IMR-90 (cell line): ENCODE results near the gene IGSF9B. TPM values are rescaled to one million over a fixed set of nuclear protein-coding genes. Genes with fewer than 3 reads are reported as not detected.

Experiments
- ATAC-seq: fragments of 200-7000 bp; cut with Tn5 transposase; 2 replicates; pipeline ENCODE4 v1.9.1; 2020; ENCODE audit warnings: low read depth, mild to moderate bottlenecking, moderate library complexity
- BruUV-seq: library from RNA; stranded (reverse); fragments of 400-500 nt; replicated peaks from 2 replicates; lab custom pipeline; 2021; lab: Mats Ljungman, UMichigan
- CTCF ChIA-PET: fragments of 300-600 bp; formaldehyde crosslinking; extraction: SDS; loops from one replicate; lab custom pipeline; 2021; ENCODE audit warnings: antibody characterized with exemption; lab: Yijun Ruan, JAX
- POLR2A ChIA-PET: fragments of 300-600 bp; sonication (Branson Sonifier 250); formaldehyde crosslinking; loops from one replicate; lab custom pipeline; 2022; ENCODE audit warnings: antibody characterized with exemption; ENCODE audit not compliant: unreplicated experiment; lab: Charles Lee
- DNase-seq: peaks from one replicate; pipeline ENCODE4 v3.0.0; 2013
- H2AFZ ChIP-seq: replicated peaks from 2 replicates; pipeline ENCODE3; 2013; ENCODE audit warnings: low read length, mild to moderate bottlenecking; ENCODE audit not compliant: poor library complexity
- H2AK5ac ChIP-seq: 2 replicates; pipeline ENCODE4 v1.6.1; 2013; ENCODE audit warnings: low read depth, low read length, inconsistent platforms
- H2AK9ac ChIP-seq: replicated peaks from 2 replicates; pipeline ENCODE3; 2013; ENCODE audit warnings: mild to moderate bottlenecking, low read depth, low read length, moderate library complexity; ENCODE audit not compliant: poor library complexity
- H2BK120ac ChIP-seq: 2 replicates; pipeline ENCODE4 v1.6.1; 2013; ENCODE audit warnings: low read depth, low read length, inconsistent platforms
- H2BK15ac ChIP-seq: 3 replicates; pipeline ENCODE4 v1.6.1; 2013; ENCODE audit warnings: low read depth, low read length, inconsistent platforms
- H2BK20ac ChIP-seq: 2 replicates; pipeline ENCODE4 v1.6.1; 2013; ENCODE audit warnings: low read depth, mild to moderate bottlenecking, inconsistent platforms, low read length, moderate library complexity
- H2BK5ac ChIP-seq: 2 replicates; pipeline ENCODE4 v1.6.1; 2013; ENCODE audit warnings: mild to moderate bottlenecking, low read depth, low read length, inconsistent platforms; ENCODE audit not compliant: poor library complexity, severe bottlenecking
- H3K14ac ChIP-seq: replicated peaks from 2 replicates; pipeline ENCODE4 v1.6.1; 2013; ENCODE audit warnings: low read depth, low read length, inconsistent platforms
- H3K18ac ChIP-seq: 2 replicates; pipeline ENCODE4 v1.6.1; 2013; ENCODE audit warnings: low read depth, low read length, control low read depth
- H3K23ac ChIP-seq: 2 replicates; pipeline ENCODE4 v1.6.1; 2013; ENCODE audit warnings: low read depth, low read length, inconsistent platforms
- H3K27ac ChIP-seq: 2 replicates; pipeline ENCODE4 v1.5.1; 2013; ENCODE audit warnings: mild to moderate bottlenecking, control low read depth, low read length; ENCODE audit not compliant: insufficient read depth
- H3K27me3 ChIP-seq: 2 replicates; pipeline ENCODE4 v1.6.1; 2013; ENCODE audit warnings: low read length; ENCODE audit not compliant: control insufficient read depth, insufficient read depth
- H3K36me3 ChIP-seq: 2 replicates; pipeline ENCODE4 v1.6.1; 2013; ENCODE audit warnings: low read length, mixed read lengths; ENCODE audit not compliant: control insufficient read depth, insufficient read depth
- H3K4ac ChIP-seq: 2 replicates; pipeline ENCODE4 v1.6.1; 2013; ENCODE audit warnings: low read depth, low read length, inconsistent platforms
- H3K4me1 ChIP-seq: 2 replicates; pipeline ENCODE4 v1.6.1; 2013; ENCODE audit warnings: low read length, mixed read lengths; ENCODE audit not compliant: control insufficient read depth, insufficient read depth
- H3K4me2 ChIP-seq: 2 replicates; pipeline ENCODE4 v1.6.1; 2013; ENCODE audit warnings: low read depth, mild to moderate bottlenecking, control low read depth, low read length, moderate library complexity
- H3K4me3 ChIP-seq: 2 replicates; pipeline ENCODE4 v1.5.1; 2013; ENCODE audit warnings: low read depth, mild to moderate bottlenecking, control low read depth, low read length, moderate library complexity; ENCODE audit not compliant: insufficient read depth
- H3K56ac ChIP-seq: 2 replicates; pipeline ENCODE4 v1.6.1; 2013; ENCODE audit warnings: low read length, inconsistent platforms; ENCODE audit not compliant: insufficient read depth; ENCODE audit errors: extremely low read depth
- H3K79me1 ChIP-seq, 2 experiments: 2 replicates each; pipeline ENCODE4 v1.6.1; 2013; ENCODE audit warnings: low read length in 2 of 2, inconsistent platforms in 1 of 2, low read depth in 1 of 2
- H3K9ac ChIP-seq: 2 replicates; pipeline ENCODE4 v1.6.1; 2013; ENCODE audit warnings: low read depth, low read length, control low read depth
- H3K9me1 ChIP-seq: 2 replicates; pipeline ENCODE4 v1.6.1; 2013; ENCODE audit warnings: low read length, inconsistent platforms; ENCODE audit not compliant: insufficient read depth
- H3K9me3 ChIP-seq: 2 replicates; pipeline ENCODE4 v1.6.1; 2013; ENCODE audit warnings: low read length; ENCODE audit not compliant: control insufficient read depth, insufficient read depth
- H4K20me1 ChIP-seq: 2 replicates; pipeline ENCODE4 v1.6.1; 2013; ENCODE audit warnings: low read length, inconsistent platforms; ENCODE audit not compliant: insufficient read depth
- H4K5ac ChIP-seq: 2 replicates; pipeline ENCODE4 v1.6.1; 2013; ENCODE audit warnings: mild to moderate bottlenecking, low read depth, low read length, control low read depth
- H4K8ac ChIP-seq, 2 experiments: 2 replicates each; pipeline ENCODE4 v1.6.1; 2013; ENCODE audit warnings: low read depth in 2 of 2, low read length in 2 of 2, control low read depth in 1 of 2, inconsistent platforms in 1 of 2
- H4K91ac ChIP-seq: 2 replicates; pipeline ENCODE4 v1.6.1; 2013; ENCODE audit warnings: low read depth, low read length, inconsistent platforms; ENCODE audit not compliant: insufficient read depth
- BHLHE40 ChIP-seq: fragments of 150-350 bp; IDR thresholded peaks from 2 replicates; pipeline ENCODE4 v1.6.1; 2016; ENCODE audit warnings: mild to moderate bottlenecking, low read depth, low read length
- CEBPB ChIP-seq: IDR thresholded peaks from 2 replicates; pipeline ENCODE4 v1.6.1; 2012; ENCODE audit warnings: low read depth, low read length, improper control_type of control experiment
- CHD1 ChIP-seq: IDR thresholded peaks from 2 replicates; pipeline ENCODE4 v1.6.1; 2012; ENCODE audit warnings: low read depth, low read length, improper control_type of control experiment
- FOS ChIP-seq: fragments of 150-350 bp; IDR thresholded peaks from 2 replicates; pipeline ENCODE4 v1.6.1; 2016; ENCODE audit warnings: low read depth, low read length
- MAFK ChIP-seq: IDR thresholded peaks from 2 replicates; pipeline ENCODE4 v1.6.1; 2012; ENCODE audit warnings: low read depth, low read length, improper control_type of control experiment
- MAZ ChIP-seq: IDR thresholded peaks from 2 replicates; pipeline ENCODE4 v1.6.1; 2012; ENCODE audit warnings: low read depth, mild to moderate bottlenecking, low read length, improper control_type of control experiment, moderate library complexity, borderline replicate concordance
- MXI1 ChIP-seq: IDR thresholded peaks from 2 replicates; pipeline ENCODE4 v1.6.1; 2012; ENCODE audit warnings: low read depth, mild to moderate bottlenecking, low read length, moderate library complexity, borderline replicate concordance
- NFE2L2 ChIP-seq: fragments of 150-350 bp; IDR thresholded peaks from 2 replicates; pipeline ENCODE4 v1.6.1; 2016; ENCODE audit warnings: low read depth, mild to moderate bottlenecking, low read length
- POLR2A ChIP-seq: IDR thresholded peaks from 2 replicates; pipeline ENCODE4 v1.6.1; 2012; ENCODE audit warnings: mild to moderate bottlenecking, low read depth, low read length
- RAD21 ChIP-seq: IDR thresholded peaks from 2 replicates; pipeline ENCODE4 v1.6.1; 2012; ENCODE audit warnings: low read length, improper control_type of control experiment
- RCOR1 ChIP-seq: IDR thresholded peaks from 2 replicates; pipeline ENCODE4 v1.6.1; 2012; ENCODE audit warnings: mild to moderate bottlenecking, low read length, improper control_type of control experiment; ENCODE audit not compliant: insufficient replicate concordance
- RFX5 ChIP-seq: IDR thresholded peaks from 2 replicates; pipeline ENCODE4 v1.8.0; 2012; ENCODE audit warnings: low read depth, mild to moderate bottlenecking, low read length, moderate library complexity
- SMC3 ChIP-seq: fragments of 150-350 bp; IDR thresholded peaks from 2 replicates; pipeline ENCODE4 v1.6.1; 2016; ENCODE audit warnings: low read depth, mild to moderate bottlenecking, antibody characterized with exemption, low read length, moderate library complexity
- WGBS, 2 experiments: methylation state at CpG; one replicate each; pipeline versions ENCODE4 v1.1.5 to v1.1.7; 2013; ENCODE audit warnings: missing lambda C conversion rate in 2 of 2; ENCODE audit not compliant: insufficient read length in 1 of 2; ENCODE audit errors: extremely low coverage in 2 of 2; 5-methylcytosine and 5-hydroxymethylcytosine counted together
- dilution Hi-C: fragments of 300-500 bp; cut with HindIII; formaldehyde crosslinking; loops from one replicate; pipeline ENCODE4 v1.14.3; 2018; ENCODE audit warnings: low sequenced_read_pairs; ENCODE audit not compliant: unreplicated experiment
- in situ Hi-C: fragments of 300-500 bp; cut with MboI; formaldehyde crosslinking; loops from 3 replicates; pipeline ENCODE4 v1.14.3; 2019; ENCODE audit warnings: low sequenced_read_pairs, inconsistent platforms, mixed read lengths
- intact Hi-C: fragments of 100-400 bp; cut with micrococcal nuclease; formaldehyde crosslinking; loops from 2 replicates; pipeline ENCODE4 v1.10.0; 2022
- polyA plus RNA-seq, 3 experiments: library from polyadenylated mRNA; depleted of rRNA; stranded (reverse); fragments of >200 nt; gene quantifications; 2 replicates each; pipeline ENCODE4 v1.2.3, GENCODE V29; 2012; ENCODE audit warnings: low replicate concordance in 1 of 3
- total RNA-seq: library from RNA; depleted of rRNA; stranded (reverse); fragments of >200 nt; gene quantifications from 2 replicates; pipeline ENCODE4 v1.2.3, GENCODE V29; 2012
- TF ChIP-seq, protein P1 (sequence below): fragments of 150-350 bp; IDR thresholded peaks from 2 replicates; pipeline ENCODE4 v1.6.1; 2017; ENCODE audit warnings: mild to moderate bottlenecking, antibody characterized with exemption, low read length, low read depth
- TF ChIP-seq, protein P2 (sequence below): fragments of 150-350 bp; IDR thresholded peaks from 2 replicates; pipeline ENCODE4 v1.6.1; 2016; ENCODE audit warnings: low read depth, mild to moderate bottlenecking, low read length, moderate library complexity, borderline replicate concordance
- TF ChIP-seq, protein P3 (sequence below): conservative IDR thresholded peaks from 2 replicates; pipeline ENCODE4 v1.5.1; 2012; ENCODE audit warnings: mild to moderate bottlenecking, low read depth, low read length, improper control_type of control experiment

Gene IGSF9B
- total and polyA plus RNA-seq, 2 of the 4 experiments (the other 2 are of a cell fraction) = under 0.01 to 0.10 TPM

DNA sequence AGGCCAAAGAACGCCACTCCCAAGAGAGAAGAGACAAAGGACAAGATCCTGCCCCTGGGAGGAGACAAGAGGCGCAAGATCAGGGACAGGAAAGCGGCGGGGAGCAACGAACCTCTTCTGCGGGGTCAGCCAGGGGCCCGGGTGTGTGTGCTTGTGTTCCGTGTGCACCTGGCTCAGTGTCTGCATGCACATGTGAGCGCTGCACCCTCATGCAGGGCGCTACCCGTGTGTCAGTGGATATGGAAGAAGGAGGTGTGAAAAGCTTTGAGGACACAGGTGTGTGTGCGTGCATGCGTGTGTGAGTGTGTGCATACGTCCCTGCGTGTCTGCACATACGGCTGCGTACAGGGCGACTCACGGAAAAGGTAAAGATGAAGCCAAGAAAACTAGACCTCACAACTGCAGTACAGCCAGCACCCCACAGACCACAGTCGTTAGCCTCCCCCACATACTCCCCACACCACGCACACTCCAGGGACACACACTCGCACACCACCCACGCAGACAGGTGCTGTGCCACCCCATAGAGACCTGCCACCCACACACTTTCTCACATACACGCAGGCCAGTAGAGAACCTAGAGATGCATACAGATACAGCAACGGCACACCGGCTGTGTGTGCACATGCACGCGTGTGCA is 11.0 kb upstream of the IGSF9B start:
- H2AFZ ChIP-seq = peak overlapping the region; percentile 61
- in situ Hi-C loops = no loop called here
- intact Hi-C loops = no loop called here

More for the DNA sequence above, 11.0 kb upstream of the IGSF9B start:
- H4K91ac ChIP-seq = no peak overlapping the region
- H3K9ac ChIP-seq = no peak overlapping the region
- no peak overlapping the region for H2BK5ac ChIP-seq
- no peaks in the 10 kb centered on the region for H3K79me1 ChIP-seq
- no peak overlapping the region for H3K23ac ChIP-seq
- peaks cover 3% of the 10 kb centered on the region; the same call in 1 of the 2 replicates for H3K27me3 ChIP-seq
- no peak overlapping the region for H2BK120ac ChIP-seq
- no TSS peak for BruUV-seq
- H3K4me3 ChIP-seq = no peak overlapping the region
- WGBS, 2 experiments = 90% methylated on average over 4 of the region's 28 CpGs; no CpG with 5 or more reads in 1 of the 2 experiments
- TF ChIP-seq BHLHE40 (no peak), CEBPB (no peak), CHD1 (no peak), RCOR1 (no peak), RFX5 (no peak), NFE2L2 (no peak), MXI1 (no peak), POLR2A (no peak), SMC3 (no peak), MAZ (no peak), MAFK (no peak), RAD21 (no peak), FOS (no peak)
- TF ChIP-seq, protein P1, sequence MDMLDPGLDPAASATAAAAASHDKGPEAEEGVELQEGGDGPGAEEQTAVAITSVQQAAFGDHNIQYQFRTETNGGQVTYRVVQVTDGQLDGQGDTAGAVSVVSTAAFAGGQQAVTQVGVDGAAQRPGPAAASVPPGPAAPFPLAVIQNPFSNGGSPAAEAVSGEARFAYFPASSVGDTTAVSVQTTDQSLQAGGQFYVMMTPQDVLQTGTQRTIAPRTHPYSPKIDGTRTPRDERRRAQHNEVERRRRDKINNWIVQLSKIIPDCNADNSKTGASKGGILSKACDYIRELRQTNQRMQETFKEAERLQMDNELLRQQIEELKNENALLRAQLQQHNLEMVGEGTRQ = no peak
- TF ChIP-seq, protein P2, sequence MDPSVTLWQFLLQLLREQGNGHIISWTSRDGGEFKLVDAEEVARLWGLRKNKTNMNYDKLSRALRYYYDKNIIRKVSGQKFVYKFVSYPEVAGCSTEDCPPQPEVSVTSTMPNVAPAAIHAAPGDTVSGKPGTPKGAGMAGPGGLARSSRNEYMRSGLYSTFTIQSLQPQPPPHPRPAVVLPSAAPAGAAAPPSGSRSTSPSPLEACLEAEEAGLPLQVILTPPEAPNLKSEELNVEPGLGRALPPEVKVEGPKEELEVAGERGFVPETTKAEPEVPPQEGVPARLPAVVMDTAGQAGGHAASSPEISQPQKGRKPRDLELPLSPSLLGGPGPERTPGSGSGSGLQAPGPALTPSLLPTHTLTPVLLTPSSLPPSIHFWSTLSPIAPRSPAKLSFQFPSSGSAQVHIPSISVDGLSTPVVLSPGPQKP = no peak
- TF ChIP-seq, protein P3, sequence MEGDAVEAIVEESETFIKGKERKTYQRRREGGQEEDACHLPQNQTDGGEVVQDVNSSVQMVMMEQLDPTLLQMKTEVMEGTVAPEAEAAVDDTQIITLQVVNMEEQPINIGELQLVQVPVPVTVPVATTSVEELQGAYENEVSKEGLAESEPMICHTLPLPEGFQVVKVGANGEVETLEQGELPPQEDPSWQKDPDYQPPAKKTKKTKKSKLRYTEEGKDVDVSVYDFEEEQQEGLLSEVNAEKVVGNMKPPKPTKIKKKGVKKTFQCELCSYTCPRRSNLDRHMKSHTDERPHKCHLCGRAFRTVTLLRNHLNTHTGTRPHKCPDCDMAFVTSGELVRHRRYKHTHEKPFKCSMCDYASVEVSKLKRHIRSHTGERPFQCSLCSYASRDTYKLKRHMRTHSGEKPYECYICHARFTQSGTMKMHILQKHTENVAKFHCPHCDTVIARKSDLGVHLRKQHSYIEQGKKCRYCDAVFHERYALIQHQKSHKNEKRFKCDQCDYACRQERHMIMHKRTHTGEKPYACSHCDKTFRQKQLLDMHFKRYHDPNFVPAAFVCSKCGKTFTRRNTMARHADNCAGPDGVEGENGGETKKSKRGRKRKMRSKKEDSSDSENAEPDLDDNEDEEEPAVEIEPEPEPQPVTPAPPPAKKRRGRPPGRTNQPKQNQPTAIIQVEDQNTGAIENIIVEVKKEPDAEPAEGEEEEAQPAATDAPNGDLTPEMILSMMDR = no peak
- no peak overlapping the region for H2BK20ac ChIP-seq
- H2AK5ac ChIP-seq = no peak overlapping the region
- no peak overlapping the region for H3K27ac ChIP-seq
- no peaks in the 10 kb centered on the region for H3K9me3 ChIP-seq
- H3K4me1 ChIP-seq = no peaks in the 10 kb centered on the region
- H3K4ac ChIP-seq = no peak overlapping the region
- H3K9me1 ChIP-seq = no peaks in the 10 kb centered on the region
- POLR2A ChIA-PET = no interaction called here
- H3K56ac ChIP-seq = no peak overlapping the region
- no peaks in the 10 kb centered on the region for H3K36me3 ChIP-seq
- H4K8ac ChIP-seq = no peak overlapping the region
- H2AK9ac ChIP-seq = no peak overlapping the region
- H4K5ac ChIP-seq = no peak overlapping the region
- H2BK15ac ChIP-seq = no peak overlapping the region
- DNase-seq = no peak
- CTCF ChIA-PET = no interaction called here
- no peaks in the 10 kb centered on the region for H4K20me1 ChIP-seq
- peak overlapping the region; percentile 51; the same call in 1 of the 2 replicates for H3K4me2 ChIP-seq
- no peak for ATAC-seq
- H3K14ac ChIP-seq = no peak overlapping the region
- no peak overlapping the region for H3K18ac ChIP-seq
- dilution Hi-C loops = no loop called here
